Duodenal mucosa (tissue), 2 donors: ENCODE measurements around the gene PAFAH2.

Experiments used
- H3K27ac ChIP-seq: one replicate; pipeline ENCODE4 v1.7.0; 2013; ENCODE audit warnings: low read depth, low read length
- H3K27me3 ChIP-seq, 2 donors: one replicate each; pipeline ENCODE4 v1.7.0; 2013; ENCODE audit warnings: low read length in 2 of 2, control low read depth in 1 of 2; ENCODE audit not compliant: insufficient read depth in 2 of 2, control insufficient read depth in 1 of 2
- H3K36me3 ChIP-seq, 2 donors: one replicate each; pipeline ENCODE4 v1.7.0; 2013; ENCODE audit warnings: low read length in 2 of 2, control low read depth in 1 of 2; ENCODE audit not compliant: insufficient read depth in 2 of 2, control insufficient read depth in 1 of 2
- H3K4me1 ChIP-seq, 2 donors: one replicate each; pipeline ENCODE4 v1.7.0; 2013; ENCODE audit warnings: low read length in 2 of 2, control low read depth in 1 of 2; ENCODE audit not compliant: insufficient read depth in 2 of 2, control insufficient read depth in 1 of 2
- H3K4me3 ChIP-seq, 2 donors: one replicate each; pipeline ENCODE4 v1.7.0; 2013; ENCODE audit warnings: low read length in 2 of 2, low read depth in 1 of 2
- H3K9ac ChIP-seq, 2 donors: one replicate each; pipeline ENCODE4 v1.7.0; 2013; ENCODE audit warnings: low read length in 2 of 2, low read depth in 1 of 2
- H3K9me3 ChIP-seq, 2 donors: one replicate each; pipeline ENCODE4 v1.7.0; 2013; ENCODE audit warnings: low read length in 2 of 2, control low read depth in 1 of 2; ENCODE audit not compliant: control insufficient read depth in 1 of 2

PAFAH2 gene

GRCh38 chr1:26012864-26013263 lies 15.0 kb upstream of the PAFAH2 start:
- Histone ChIP-seq H3K9me3 (no peaks in the 10 kb centered on the region), H3K9ac (no peak overlapping the region), H3K27me3 (no peaks in the 10 kb centered on the region), H3K27ac (no peak overlapping the region), H3K4me3 (no peak overlapping the region), H3K4me1 (peaks cover 0 to 6% of the 10 kb centered on the region in 2 donors), H3K36me3 (no peaks in the 10 kb centered on the region)

- H3K9me3 ChIP-seq: no peaks in the 10 kb centered on the region
- H3K27ac ChIP-seq: no peak overlapping the region
- H3K4me3 ChIP-seq: no peak overlapping the region
- no peaks in the 10 kb centered on the region for H3K36me3 ChIP-seq
- H3K4me1 ChIP-seq: no peaks in the 10 kb centered on the region
- H3K27me3 ChIP-seq: no peaks in the 10 kb centered on the region
- no peak overlapping the region for H3K9ac ChIP-seq
Measured at GRCh38 chr1:26010825-26011224, 13.0 kb upstream of the PAFAH2 start.

- Histone ChIP-seq H3K36me3 (no peaks in the 10 kb centered on the region), H3K9me3 (no peaks in the 10 kb centered on the region), H3K9ac (no peak overlapping the region), H3K27me3 (no peaks in the 10 kb centered on the region), H3K4me1 (no peaks in the 10 kb centered on the region), H3K4me3 (no peak overlapping the region), H3K27ac (no peak overlapping the region)
Measured at GRCh38 chr1:26009796-26010447, 12.1 kb upstream of the PAFAH2 start.

GRCh38 chr1:26006710-26007109 lies 8.8 kb upstream of the PAFAH2 start:
- no peaks in the 10 kb centered on the region for H3K9me3 ChIP-seq
- no peak overlapping the region for H3K27ac ChIP-seq
- no peaks in the 10 kb centered on the region for H3K4me1 ChIP-seq
- no peak overlapping the region for H3K9ac ChIP-seq
- H3K4me3 ChIP-seq: no peak overlapping the region
- no peaks in the 10 kb centered on the region for H3K27me3 ChIP-seq
- no peaks in the 10 kb centered on the region for H3K36me3 ChIP-seq

- Histone ChIP-seq H3K4me3 (no peak overlapping the region), H3K36me3 (no peaks in the 10 kb centered on the region), H3K27ac (no peak overlapping the region), H3K4me1 (no peaks in the 10 kb centered on the region), H3K9me3 (no peaks in the 10 kb centered on the region), H3K9ac (no peak overlapping the region), H3K27me3 (no peaks in the 10 kb centered on the region)
Measured at GRCh38 chr1:26005434-26006105, 7.7 kb upstream of the PAFAH2 start.

- Histone ChIP-seq H3K36me3 (no peaks in the 10 kb centered on the region), H3K4me3 (no peak overlapping the region), H3K27me3 (no peaks in the 10 kb centered on the region), H3K4me1 (no peaks in the 10 kb centered on the region), H3K27ac (no peak overlapping the region), H3K9ac (no peak overlapping the region), H3K9me3 (no peaks in the 10 kb centered on the region)
Measured at GRCh38 chr1:26003756-26004155, 5.9 kb upstream of the PAFAH2 start.

- H3K27ac ChIP-seq: no peak overlapping the region
- H3K4me3 ChIP-seq: no peak overlapping the region
- H3K27me3 ChIP-seq: no peaks in the 10 kb centered on the region
Measured at GRCh38 chr1:26003262-26003661, 5.4 kb upstream of the PAFAH2 start.

GRCh38 chr1:25999041-25999800 lies 1.4 kb upstream of the PAFAH2 start:
- Histone ChIP-seq H3K4me3 (no peak overlapping the region), H3K36me3 (no peaks in the 10 kb centered on the region), H3K9ac (no peak overlapping the region), H3K27ac (no peak overlapping the region), H3K4me1 (peaks cover 12 to 16% of the 10 kb centered on the region in 2 donors), H3K27me3 (no peaks in the 10 kb centered on the region), H3K9me3 (no peaks in the 10 kb centered on the region)

More at GRCh38 chr1:26003262-26003661, 5.4 kb upstream of the PAFAH2 start:
- Histone ChIP-seq H3K9me3 (no peaks in the 10 kb centered on the region), H3K9ac (no peak overlapping the region), H3K4me1 (peaks cover 4 to 5% of the 10 kb centered on the region in 2 donors), H3K36me3 (no peaks in the 10 kb centered on the region)

GRCh38 chr1:25996966-25997827 lies 666 bp downstream of the PAFAH2 start:
- Histone ChIP-seq H3K27ac (peak overlapping the region; percentile 35), H3K4me3 (peak overlapping the region; percentile 81 to 82), H3K9me3 (no peaks in the 10 kb centered on the region), H3K9ac (peak overlapping the region; percentile 69 to 85), H3K36me3 (no peaks in the 10 kb centered on the region), H3K4me1 (peaks cover 16% of the 10 kb centered on the region in 2 donors), H3K27me3 (no peaks in the 10 kb centered on the region)
